Ramos (cell line): ENCODE measurements around the gene EMC10.
"Not testable (repeated sequence)": the region's sequence is repeated elsewhere in the genome, so short reads cannot be mapped to it uniquely, and the experiment has no call there.

Experiments
- in situ Hi-C: fragments of 300-500 bp; cut with MboI; formaldehyde crosslinking; loops from one replicate; pipeline ENCODE4 v1.14.3; 2022; ENCODE audit warnings: low sequenced_read_pairs; ENCODE audit not compliant: unreplicated experiment

EMC10 gene

GRCh38 chr19:50450369-50451222 is 25.7 kb upstream of the EMC10 start:
- in situ Hi-C loops, result no loop called here

- in situ Hi-C loops, result no loop called here
Measured at GRCh38 chr19:50451223-50451534, 25.1 kb upstream of the EMC10 start.

GRCh38 chr19:50453243-50453642 is 23.1 kb upstream of the EMC10 start:
- in situ Hi-C loops, result no loop called here

- in situ Hi-C loops, result no loop called here
Measured at GRCh38 chr19:50455992-50456391, 20.3 kb upstream of the EMC10 start.

GRCh38 chr19:50457300-50457699 is 19.0 kb upstream of the EMC10 start:
- in situ Hi-C loops, result no loop called here

- in situ Hi-C loops, result no loop called here
Measured at GRCh38 chr19:50458396-50459066, 17.8 kb upstream of the EMC10 start.

GRCh38 chr19:50459067-50459456 is 17.2 kb upstream of the EMC10 start:
- in situ Hi-C loops, result no loop called here

GRCh38 chr19:50459638-50460037 is 16.7 kb upstream of the EMC10 start:
- in situ Hi-C loops, result loop anchor here (5.0 to 10.0 kb wide), 2 partner anchors 92 to 205 kb away; partner anchors contain the start of gene NAPSA

- in situ Hi-C loops, result loop anchor here (5.0 to 10.0 kb wide), 2 partner anchors 93 to 205 kb away; partner anchors contain the start of gene NAPSA
Measured at GRCh38 chr19:50460161-50460765, 16.0 kb upstream of the EMC10 start.

GRCh38 chr19:50461066-50461875 is 15.0 kb upstream of the EMC10 start:
- in situ Hi-C loops, result loop anchor here (5.0 to 10.0 kb wide), 2 partner anchors 94 to 206 kb away; partner anchors contain the start of gene NAPSA

- in situ Hi-C loops, result loop anchor here (5.0 to 10.0 kb wide), 2 partner anchors 96 to 208 kb away; partner anchors contain the start of gene NAPSA
Measured at GRCh38 chr19:50462970-50463369, 13.3 kb upstream of the EMC10 start.

- in situ Hi-C loops, result loop anchor here (5.0 to 10.0 kb wide), 2 partner anchors 97 to 210 kb away; partner anchors contain the start of gene NAPSA
Measured at GRCh38 chr19:50464348-50464747, 12.0 kb upstream of the EMC10 start.

- in situ Hi-C loops, result loop anchor here (5.0 to 10.0 kb wide), 2 partner anchors 98 to 210 kb away; partner anchors contain the start of gene NAPSA
Measured at GRCh38 chr19:50465000-50465399, 11.3 kb upstream of the EMC10 start.

- in situ Hi-C loops, result loop anchor here (10.0 kb wide), 1 partner anchor 211 kb away; no protein-coding TSS in a partner anchor
Measured at GRCh38 chr19:50465986-50466705, 10.2 kb upstream of the EMC10 start.

- in situ Hi-C loops, result loop anchor here (10.0 kb wide), 1 partner anchor 212 kb away; no protein-coding TSS in a partner anchor
Measured at GRCh38 chr19:50466706-50467039, 9.6 kb upstream of the EMC10 start.

GRCh38 chr19:50467566-50467965 is 8.7 kb upstream of the EMC10 start:
- in situ Hi-C loops, result loop anchor here (10.0 kb wide), 1 partner anchor 213 kb away; no protein-coding TSS in a partner anchor

GRCh38 chr19:50468818-50469217 is 7.5 kb upstream of the EMC10 start:
- in situ Hi-C loops, result loop anchor here (10.0 kb wide), 1 partner anchor 214 kb away; no protein-coding TSS in a partner anchor

GRCh38 chr19:50473336-50473735 is 3.0 kb upstream of the EMC10 start:
- in situ Hi-C loops, result not testable (repeated sequence)

GRCh38 chr19:50475101-50475568 is 1.2 kb upstream of the EMC10 start:
- in situ Hi-C loops, result no loop called here
